ENCODE measurements around the gene ZNF575. TPM values are rescaled to one million over a fixed set of nuclear protein-coding genes. Genes with fewer than 3 reads are reported as not detected.

ZNF575 gene
- total RNA-seq, 1 experiment from 2014 or later, result 2.8 TPM

GRCh38 chr19:43581467-43581866, 48.5 kb downstream of the ZNF575 start:
- H3K4me3 ChIP-seq (ENCODE audit: low read depth, low read length, poor library complexity, severe bottlenecking), result peak overlapping the region; percentile 11

DNA sequence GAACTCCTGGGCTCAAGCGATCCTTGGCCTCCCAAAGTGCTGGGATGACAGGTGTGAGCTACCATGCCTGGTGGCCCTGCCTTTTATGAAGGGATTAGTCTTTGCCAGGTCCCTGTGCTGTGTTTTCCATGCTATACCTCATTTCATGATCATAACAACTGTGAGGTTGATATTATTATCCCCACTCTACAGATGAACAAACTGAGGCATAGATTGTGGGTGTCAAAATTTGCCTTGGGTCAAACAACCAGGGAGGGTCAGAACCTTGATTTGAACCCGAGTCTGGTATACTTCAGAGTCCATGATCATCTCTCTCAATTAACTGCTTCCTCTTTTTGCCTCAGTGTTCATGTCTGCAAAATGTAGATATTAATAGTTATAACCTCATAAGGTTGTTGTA, 49.5 kb downstream of the ZNF575 start:
- no peaks in the 10 kb centered on the region for H3K9me3 ChIP-seq (ENCODE audit: low read depth, low read length, poor library complexity, severe bottlenecking)
- no TSS peak for BruUV-seq (replicated peaks)
- ChIA-PET CTCF (interaction anchor here (0.6 kb wide), 1 partner anchor 12 kb away, joined by 3 read pairs; no protein-coding TSS in a partner anchor), POLR2A (ENCODE audit: low non-redundant PET) (no interaction called here)
- no peak overlapping the region for H3K4me3 ChIP-seq (ENCODE audit: low read depth, low read length, poor library complexity, severe bottlenecking)
- DNase-seq (ENCODE audit: low spot score), result no peak
- peaks cover 7% of the 10 kb centered on the region for H3K4me1 ChIP-seq (ENCODE audit: insufficient read depth, low read length, poor library complexity, severe bottlenecking)
- H3K27me3 ChIP-seq (replicated peaks; ENCODE audit: insufficient read depth, low read depth, low read length, poor library complexity), result no peaks in the 10 kb centered on the region
- no peaks in the 10 kb centered on the region for H3K36me3 ChIP-seq (ENCODE audit: insufficient read depth, low read length, poor library complexity, severe bottlenecking)
- no peak overlapping the region for H3K27ac ChIP-seq (ENCODE audit: low read depth, low read length, poor library complexity, severe bottlenecking)
- no peak for TF ChIP-seq CTCF (conservative IDR thresholded peaks at IDR 0.05; ENCODE audit: low read depth, low read length)
- intact Hi-C loops (cut with micrococcal nuclease; ENCODE audit: unreplicated experiment), result no loop called here

More at GRCh38 chr19:43581467-43581866, 48.5 kb downstream of the ZNF575 start:
- TF ChIP-seq EZH2 (IDR thresholded peaks at IDR 0.05; ENCODE audit: borderline replicate concordance, low read depth, low read length, poor library complexity, severe bottlenecking), result no peak
- TF ChIP-seq CTCF (conservative IDR thresholded peaks at IDR 0.05; ENCODE audit: low read depth, low read length), result no peak
- peak overlapping the region; percentile 26 for H3K27ac ChIP-seq (ENCODE audit: low read depth, low read length, poor library complexity, severe bottlenecking)
- no peaks in the 10 kb centered on the region for H3K9me3 ChIP-seq (ENCODE audit: low read depth, low read length, poor library complexity, severe bottlenecking)
- H3K27me3 ChIP-seq (replicated peaks; ENCODE audit: insufficient read depth, low read depth, low read length, poor library complexity), result no peaks in the 10 kb centered on the region
- no peaks in the 10 kb centered on the region for H3K36me3 ChIP-seq (ENCODE audit: insufficient read depth, low read length, poor library complexity, severe bottlenecking)
- CTCF ChIA-PET, result no interaction called here
- H3K4me1 ChIP-seq (ENCODE audit: insufficient read depth, low read length, poor library complexity, severe bottlenecking), result peaks cover 7% of the 10 kb centered on the region
- BruUV-seq (replicated peaks), result no TSS peak
- no peak for DNase-seq (ENCODE audit: low spot score)
- intact Hi-C loops (cut with micrococcal nuclease; ENCODE audit: unreplicated experiment), result no loop called here
- POLR2A ChIA-PET (ENCODE audit: low non-redundant PET), result no interaction called here

DNA sequence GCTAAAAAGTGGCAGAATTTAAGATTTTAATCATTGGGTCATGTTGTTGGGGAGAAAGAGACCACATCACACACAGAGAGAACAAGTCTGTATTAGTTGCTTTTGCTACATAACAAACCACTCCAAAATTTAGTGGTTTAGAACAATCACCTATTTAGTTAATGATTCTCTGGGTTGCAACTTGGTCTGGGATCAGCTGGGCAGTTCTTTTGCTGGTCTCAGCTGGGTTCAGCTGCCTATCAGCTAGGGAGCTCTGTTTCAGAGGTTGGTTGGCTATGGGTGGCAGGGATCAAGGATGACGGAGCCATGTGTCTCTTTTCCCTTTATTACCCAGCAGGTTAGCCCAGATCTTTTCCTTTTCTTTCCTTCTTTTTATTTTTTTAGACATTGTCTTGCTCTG, 51.5 kb downstream of the ZNF575 start:
- no TSS peak for BruUV-seq (replicated peaks)
- TF ChIP-seq EZH2 (IDR thresholded peaks at IDR 0.05; ENCODE audit: borderline replicate concordance, low read depth, low read length, poor library complexity, severe bottlenecking), result no peak
- TF ChIP-seq CTCF (conservative IDR thresholded peaks at IDR 0.05; ENCODE audit: low read depth, low read length), result no peak
- intact Hi-C loops (cut with micrococcal nuclease; ENCODE audit: unreplicated experiment), result no loop called here

More for the DNA sequence above, 51.5 kb downstream of the ZNF575 start:
- peaks cover 7% of the 10 kb centered on the region for H3K4me1 ChIP-seq (ENCODE audit: insufficient read depth, low read length, poor library complexity, severe bottlenecking)
- no peak overlapping the region for H3K4me3 ChIP-seq (ENCODE audit: low read depth, low read length, poor library complexity, severe bottlenecking)
- DNase-seq (ENCODE audit: low spot score), result no peak
- ChIA-PET CTCF (interaction anchor here (1.5 kb wide), 1 partner anchor 10 kb away, joined by 3 read pairs; no protein-coding TSS in a partner anchor), POLR2A (ENCODE audit: low non-redundant PET) (no interaction called here)
- peak overlapping the region; percentile 1 for H3K27ac ChIP-seq (ENCODE audit: low read depth, low read length, poor library complexity, severe bottlenecking)
- no peaks in the 10 kb centered on the region for H3K9me3 ChIP-seq (ENCODE audit: low read depth, low read length, poor library complexity, severe bottlenecking)
- no peaks in the 10 kb centered on the region for H3K36me3 ChIP-seq (ENCODE audit: insufficient read depth, low read length, poor library complexity, severe bottlenecking)
- no peaks in the 10 kb centered on the region for H3K27me3 ChIP-seq (replicated peaks; ENCODE audit: insufficient read depth, low read depth, low read length, poor library complexity)

Other genes with a start within 250 kb of the ZNF575 start
- gene CD177, start 179.5 kb upstream of the ZNF575 start, total RNA-seq (2021), result not detected in 2 replicates
- not detected in 2 replicates for gene TEX101, start 118.3 kb upstream of the ZNF575 start, total RNA-seq (2021)
- 0.21 and 0.31 TPM in 2 replicates for gene LYPD3, start 67.6 kb upstream of the ZNF575 start, total RNA-seq (2021)
- 9.0 and 11.2 TPM in 2 replicates for gene PHLDB3, start 28.4 kb upstream of the ZNF575 start, total RNA-seq (2021)
- 8.8 and 15.3 TPM in 2 replicates for gene ETHE1, start 6.0 kb upstream of the ZNF575 start, total RNA-seq (2021)
- gene XRCC1, start 42.3 kb downstream of the ZNF575 start, total RNA-seq (2021), result 69.4 and 86.0 TPM in 2 replicates
- gene PINLYP, start 42.6 kb downstream of the ZNF575 start, total RNA-seq (2021), result 14.3 and 15.6 TPM in 2 replicates
- gene IRGQ, start 62.9 kb downstream of the ZNF575 start, total RNA-seq (2021), result 34.1 and 37.7 TPM in 2 replicates
- 19.2 and 20.3 TPM in 2 replicates for gene ZNF576, start 63.4 kb downstream of the ZNF575 start, total RNA-seq (2021)
- 0.62 and 0.66 TPM in 2 replicates for gene SRRM5, start 78.9 kb downstream of the ZNF575 start, total RNA-seq (2021)
- 65.7 and 72.4 TPM in 2 replicates for gene ZNF428, start 86.4 kb downstream of the ZNF575 start, total RNA-seq (2021)
- gene CADM4, start 106.7 kb downstream of the ZNF575 start, total RNA-seq (2021), result 28.7 and 35.2 TPM in 2 replicates
- gene PLAUR, start 137.0 kb downstream of the ZNF575 start, total RNA-seq (2021), result 40.1 and 45.4 TPM in 2 replicates
- gene IRGC, start 182.9 kb downstream of the ZNF575 start, total RNA-seq (2021), result not detected in 2 replicates
- gene SMG9, start 221.8 kb downstream of the ZNF575 start, total RNA-seq (2021), result 78.8 and 90.6 TPM in 2 replicates
- 0.20 TPM in 1 of 2 replicates, not detected in the other for gene KCNN4, start 247.8 kb downstream of the ZNF575 start, total RNA-seq (2021)